Measurements from ENCODE around the gene LGALS1.
"Not testable (repeated sequence)": the region's sequence is repeated elsewhere in the genome, so short reads cannot be mapped to it uniquely, and the experiment has no call there.

The LGALS1 gene

GRCh38 chr22:37686002-37686982, 10.9 kb downstream of the LGALS1 start, which contains the start of gene NOL12:
TSS of gene NOL12 (plus strand) at chr22:37686343. CDS start at chr22:37686393, 50 bp downstream.
- peak; percentile 65 to 70 for DNase-seq (ENCODE audit: low read depth in 2 of 2)

- DNase-seq (ENCODE audit: low read depth in 2 of 2), result no peak
Measured at GRCh38 chr22:37690407-37690806, 15.0 kb downstream of the LGALS1 start.

GRCh38 chr22:37690901-37691504, 15.6 kb downstream of the LGALS1 start:
- DNase-seq (ENCODE audit: low read depth in 2 of 2), result no peak

- no peak for DNase-seq (ENCODE audit: low read depth in 2 of 2)
Measured at GRCh38 chr22:37692627-37693285, 17.3 kb downstream of the LGALS1 start.

- not testable (repeated sequence) for DNase-seq (ENCODE audit: low read depth in 2 of 2)
Measured at GRCh38 chr22:37694131-37694530, 18.7 kb downstream of the LGALS1 start.

GRCh38 chr22:37696260-37696656, 20.8 kb downstream of the LGALS1 start:
- not testable (repeated sequence) for DNase-seq (ENCODE audit: low read depth in 2 of 2)

GRCh38 chr22:37696657-37697537, 21.5 kb downstream of the LGALS1 start, which contains the start of gene TRIOBP:
TSS of gene TRIOBP (plus strand) at chr22:37697048. CDS start at chr22:37701366, 4,318 bp downstream.
- peak; percentile 68 to 81 for DNase-seq (ENCODE audit: low read depth in 2 of 2)

GRCh38 chr22:37697538-37697835, 22.1 kb downstream of the LGALS1 start:
- no peak for DNase-seq (ENCODE audit: low read depth in 2 of 2)

GRCh38 chr22:37701141-37701786, 25.8 kb downstream of the LGALS1 start:
- DNase-seq (ENCODE audit: low read depth in 2 of 2), result no peak

- DNase-seq (ENCODE audit: low read depth in 2 of 2), result no peak
Measured at GRCh38 chr22:37703906-37704305, 28.5 kb downstream of the LGALS1 start.

- no peak for DNase-seq (ENCODE audit: low read depth in 2 of 2)
Measured at GRCh38 chr22:37704645-37705044, 29.2 kb downstream of the LGALS1 start.

- no peak for DNase-seq (ENCODE audit: low read depth in 2 of 2)
Measured at GRCh38 chr22:37705205-37705604, 29.8 kb downstream of the LGALS1 start.

GRCh38 chr22:37708580-37709444, 33.4 kb downstream of the LGALS1 start:
- no peak for DNase-seq (ENCODE audit: low read depth in 2 of 2)

- no peak for DNase-seq (ENCODE audit: low read depth in 2 of 2)
Measured at GRCh38 chr22:37709445-37709765, 34.0 kb downstream of the LGALS1 start.

GRCh38 chr22:37710675-37711074, 35.2 kb downstream of the LGALS1 start:
- DNase-seq (ENCODE audit: low read depth in 2 of 2), result no peak

- DNase-seq (ENCODE audit: low read depth in 2 of 2), result no peak
Measured at GRCh38 chr22:37711490-37711889, 36.1 kb downstream of the LGALS1 start.

GRCh38 chr22:37713761-37714160, 38.3 kb downstream of the LGALS1 start:
- no peak for DNase-seq (ENCODE audit: low read depth in 2 of 2)

- no peak for DNase-seq (ENCODE audit: low read depth in 2 of 2)
Measured at GRCh38 chr22:37714634-37715033, 39.2 kb downstream of the LGALS1 start.

- DNase-seq (ENCODE audit: low read depth in 2 of 2), result no peak
Measured at GRCh38 chr22:37715760-37716159, 40.3 kb downstream of the LGALS1 start.

- DNase-seq (ENCODE audit: low read depth in 2 of 2), result no peak
Measured at GRCh38 chr22:37716708-37717107, 41.3 kb downstream of the LGALS1 start.
